GM19193 (cell line): ENCODE results near the gene POLDIP3.

Experiments
- POLR2A ChIP-seq: IDR thresholded peaks from 4 replicates; pipeline ENCODE4 v1.6.1; 2011; ENCODE audit not compliant: insufficient read depth, insufficient read length; ENCODE audit errors: extremely low read depth

Gene POLDIP3

GRCh38 chr22:42630901-42631602, 16.4 kb upstream of the POLDIP3 start:
- no peak for TF ChIP-seq POLR2A

DNA sequence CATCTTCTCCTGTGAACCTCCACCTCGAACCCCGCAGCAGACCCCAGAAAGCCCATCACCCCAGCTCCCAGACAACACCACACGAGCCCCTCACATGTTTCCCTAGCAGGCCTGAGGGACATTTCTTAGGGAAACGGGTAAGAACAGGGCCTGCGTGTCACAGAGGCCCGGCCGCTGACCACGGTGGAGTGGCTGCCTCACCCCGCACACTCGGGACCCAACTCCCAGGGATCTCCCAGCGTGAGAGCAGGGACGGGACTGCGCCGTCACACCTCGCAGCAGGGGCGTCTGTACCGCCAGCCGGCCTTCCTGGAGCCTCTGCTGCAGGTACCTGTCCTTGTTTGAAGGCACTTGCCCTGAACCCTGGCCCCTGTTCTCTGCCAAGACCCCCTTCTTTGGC, 15.5 kb upstream of the POLDIP3 start:
- TF ChIP-seq POLR2A, result no peak

GRCh38 chr22:42627981-42628380, 13.3 kb upstream of the POLDIP3 start:
- TF ChIP-seq POLR2A, result no peak

GRCh38 chr22:42626951-42627625, 12.4 kb upstream of the POLDIP3 start:
- TF ChIP-seq POLR2A, result no peak

DNA sequence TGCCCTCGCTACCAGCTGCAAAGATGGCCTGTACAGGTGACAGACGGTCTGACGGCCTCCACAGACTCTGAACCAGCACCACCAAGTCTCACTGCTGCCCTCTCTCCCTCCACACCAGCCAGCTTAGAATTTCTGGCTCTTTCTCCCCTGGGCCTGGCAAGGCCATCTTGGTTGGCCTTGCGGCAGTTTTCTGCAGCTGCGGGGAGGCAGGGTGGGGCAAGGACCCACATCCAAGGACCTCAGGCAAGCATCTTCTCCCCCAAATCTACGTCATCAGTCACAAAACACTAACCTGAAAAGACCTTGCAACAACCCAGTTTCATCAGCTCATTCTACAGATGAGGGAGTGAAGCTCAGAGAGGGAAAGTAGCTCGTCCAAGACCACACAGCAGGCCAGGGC, 11.7 kb upstream of the POLDIP3 start:
- no peak for TF ChIP-seq POLR2A

- TF ChIP-seq POLR2A, result no peak
Observed at GRCh38 chr22:42625416-42625815, 10.7 kb upstream of the POLDIP3 start.

- no peak for TF ChIP-seq POLR2A
Observed at GRCh38 chr22:42624551-42625106, 9.9 kb upstream of the POLDIP3 start.

DNA sequence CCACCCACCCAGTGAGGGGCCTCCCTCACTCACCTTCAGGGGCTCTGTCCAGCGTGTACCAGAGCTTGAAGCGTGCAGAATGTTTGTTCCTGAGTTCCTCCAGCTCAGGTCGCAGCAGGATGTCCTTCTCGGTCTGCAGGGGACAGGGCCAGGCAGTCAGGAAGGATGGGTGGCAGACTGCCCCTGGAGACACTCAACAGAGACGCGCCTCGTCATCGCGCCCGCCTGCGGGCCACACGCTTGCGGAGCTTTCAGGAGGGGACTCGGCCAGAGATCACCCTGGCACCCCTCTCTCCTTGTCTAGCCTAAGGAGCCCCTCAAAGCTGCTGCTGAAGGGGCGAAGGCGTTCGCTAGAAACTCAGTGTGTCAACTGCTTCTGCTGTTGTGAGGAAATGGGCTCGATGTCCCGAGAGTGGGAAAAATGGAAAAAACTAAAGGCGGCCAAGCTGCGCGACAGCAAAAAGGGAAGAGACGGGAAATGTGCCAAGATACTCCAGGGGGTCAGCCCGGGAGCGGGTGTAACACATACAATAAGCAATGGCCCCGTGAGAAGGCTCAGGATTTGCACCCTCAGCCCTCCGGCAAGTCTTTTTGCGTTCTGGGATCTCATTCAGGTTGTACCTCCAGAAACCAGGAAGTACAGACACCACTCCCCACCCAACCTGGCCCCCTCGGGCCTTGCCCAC, 9.2 kb upstream of the POLDIP3 start:
- no peak for TF ChIP-seq POLR2A

GRCh38 chr22:42623301-42623751, 8.6 kb upstream of the POLDIP3 start:
- no peak for TF ChIP-seq POLR2A

- no peak for TF ChIP-seq POLR2A
Observed at GRCh38 chr22:42622061-42622710, 7.5 kb upstream of the POLDIP3 start.

DNA sequence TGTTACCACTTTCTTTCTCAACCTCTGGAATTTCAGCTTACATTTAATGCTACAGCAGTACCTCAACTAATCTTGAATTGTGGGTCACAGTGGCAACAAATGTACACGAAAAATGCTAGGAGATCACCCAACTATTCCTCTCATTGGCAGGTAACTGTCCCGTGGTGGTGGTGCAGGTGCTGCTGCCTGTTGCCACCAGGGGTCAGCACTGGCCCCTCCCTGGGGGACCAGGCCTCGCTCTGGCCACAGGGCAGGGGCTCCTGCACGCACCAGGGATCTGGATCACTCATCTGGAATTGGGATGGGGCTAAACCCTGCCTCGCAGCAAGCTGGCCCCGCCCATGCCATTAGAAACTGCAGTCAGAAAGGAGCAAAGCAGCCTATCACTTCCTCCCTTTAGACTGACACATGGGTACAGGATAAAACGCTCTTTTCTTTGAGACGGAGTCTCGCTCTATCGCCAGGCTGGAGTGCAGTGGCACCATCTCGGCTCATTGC, 6.9 kb upstream of the POLDIP3 start:
- TF ChIP-seq POLR2A, result no peak

- no peak for TF ChIP-seq POLR2A
Observed at GRCh38 chr22:42620084-42620483, 5.4 kb upstream of the POLDIP3 start.

- TF ChIP-seq POLR2A, result no peak
Observed at GRCh38 chr22:42619261-42620063, 4.8 kb upstream of the POLDIP3 start.

- no peak for TF ChIP-seq POLR2A
Observed at GRCh38 chr22:42617155-42617983, 2.7 kb upstream of the POLDIP3 start.
